ENCODE measurements around the gene SMYD3.

GRCh38 chr1:246199086-246199645 lies 307.9 kb downstream of the SMYD3 start:
- TF ChIP-seq POLR2AphosphoS5 (IDR thresholded peaks at IDR 0.05) (no peak), SMC3 (conservative IDR thresholded peaks at IDR 0.05; ENCODE audit: poor library complexity) (no peak), RAD21 (conservative IDR thresholded peaks at IDR 0.05) (no peak)

All from neural cell (in vitro differentiated cells).